ENCODE data around the gene PID1.

PID1 gene

GRCh38 chr2:229261076-229261475 is 10.0 kb downstream of the PID1 start:
- no peak for DNase-seq (ENCODE audit: low read depth)

GRCh38 chr2:229257985-229258384 is 13.1 kb downstream of the PID1 start:
- no peak for DNase-seq (ENCODE audit: low read depth)

- DNase-seq (ENCODE audit: low read depth), result no peak
Observed at GRCh38 chr2:229256376-229256775, 14.7 kb downstream of the PID1 start.

GRCh38 chr2:229254206-229254605 is 16.9 kb downstream of the PID1 start:
- no peak for DNase-seq (ENCODE audit: low read depth)

- DNase-seq (ENCODE audit: low read depth), result no peak
Observed at GRCh38 chr2:229252996-229253395, 18.1 kb downstream of the PID1 start.

GRCh38 chr2:229252280-229252679 is 18.8 kb downstream of the PID1 start:
- DNase-seq (ENCODE audit: low read depth), result no peak

GRCh38 chr2:229249536-229249935 is 21.6 kb downstream of the PID1 start:
- DNase-seq (ENCODE audit: low read depth), result no peak

GRCh38 chr2:229246334-229246733 is 24.8 kb downstream of the PID1 start:
- no peak for DNase-seq (ENCODE audit: low read depth)

GRCh38 chr2:229244975-229245374 is 26.1 kb downstream of the PID1 start:
- DNase-seq (ENCODE audit: low read depth), result no peak

GRCh38 chr2:229243890-229244560 is 27.1 kb downstream of the PID1 start:
- no peak for DNase-seq (ENCODE audit: low read depth)

- DNase-seq (ENCODE audit: low read depth), result no peak
Observed at GRCh38 chr2:229240984-229241491, 30.0 kb downstream of the PID1 start.

- no peak for DNase-seq (ENCODE audit: low read depth)
Observed at GRCh38 chr2:229239021-229239420, 32.1 kb downstream of the PID1 start.

GRCh38 chr2:229237270-229237669 is 33.8 kb downstream of the PID1 start:
- DNase-seq (ENCODE audit: low read depth), result no peak

GRCh38 chr2:229235131-229235914 is 35.8 kb downstream of the PID1 start:
- no peak for DNase-seq (ENCODE audit: low read depth)

- no peak for DNase-seq (ENCODE audit: low read depth)
Observed at GRCh38 chr2:229231885-229232284, 39.2 kb downstream of the PID1 start.

- DNase-seq (ENCODE audit: low read depth), result no peak
Observed at GRCh38 chr2:229231328-229231868, 39.7 kb downstream of the PID1 start.

- no peak for DNase-seq (ENCODE audit: low read depth)
Observed at GRCh38 chr2:229230911-229231310, 40.2 kb downstream of the PID1 start.

GRCh38 chr2:229230256-229230655 is 40.8 kb downstream of the PID1 start:
- no peak for DNase-seq (ENCODE audit: low read depth)

GRCh38 chr2:229226382-229226781 is 44.7 kb downstream of the PID1 start:
- DNase-seq (ENCODE audit: low read depth), result no peak

- DNase-seq (ENCODE audit: low read depth), result no peak
Observed at GRCh38 chr2:229223107-229223506, 48.0 kb downstream of the PID1 start.

- DNase-seq (ENCODE audit: low read depth), result no peak
Observed at GRCh38 chr2:229221641-229222040, 49.4 kb downstream of the PID1 start.

- no peak for DNase-seq (ENCODE audit: low read depth)
Observed at GRCh38 chr2:229220254-229220653, 50.8 kb downstream of the PID1 start.

GRCh38 chr2:229218329-229218921 is 52.7 kb downstream of the PID1 start:
- no peak for DNase-seq (ENCODE audit: low read depth)

Data from stimulated activated CD8-positive, alpha-beta memory T cell treated with anti-CD3 and anti-CD28 coated beads, Interleukin-7, amount 100 ng/mL, for 24 hours (primary cell).